C4-2B (cell line): ENCODE data around the gene IFT122.

Source experiments
- ZFX ChIP-seq: fragments of 450-650 bp; IDR thresholded peaks from 2 replicates; pipeline ENCODE4 v1.6.1; 2017
- TF ChIP-seq, protein P1 (sequence below): fragments of 450-650 bp; conservative IDR thresholded peaks from 2 replicates; pipeline ENCODE4 v1.5.1; 2017; ENCODE audit warnings: mild to moderate bottlenecking

DNA sequence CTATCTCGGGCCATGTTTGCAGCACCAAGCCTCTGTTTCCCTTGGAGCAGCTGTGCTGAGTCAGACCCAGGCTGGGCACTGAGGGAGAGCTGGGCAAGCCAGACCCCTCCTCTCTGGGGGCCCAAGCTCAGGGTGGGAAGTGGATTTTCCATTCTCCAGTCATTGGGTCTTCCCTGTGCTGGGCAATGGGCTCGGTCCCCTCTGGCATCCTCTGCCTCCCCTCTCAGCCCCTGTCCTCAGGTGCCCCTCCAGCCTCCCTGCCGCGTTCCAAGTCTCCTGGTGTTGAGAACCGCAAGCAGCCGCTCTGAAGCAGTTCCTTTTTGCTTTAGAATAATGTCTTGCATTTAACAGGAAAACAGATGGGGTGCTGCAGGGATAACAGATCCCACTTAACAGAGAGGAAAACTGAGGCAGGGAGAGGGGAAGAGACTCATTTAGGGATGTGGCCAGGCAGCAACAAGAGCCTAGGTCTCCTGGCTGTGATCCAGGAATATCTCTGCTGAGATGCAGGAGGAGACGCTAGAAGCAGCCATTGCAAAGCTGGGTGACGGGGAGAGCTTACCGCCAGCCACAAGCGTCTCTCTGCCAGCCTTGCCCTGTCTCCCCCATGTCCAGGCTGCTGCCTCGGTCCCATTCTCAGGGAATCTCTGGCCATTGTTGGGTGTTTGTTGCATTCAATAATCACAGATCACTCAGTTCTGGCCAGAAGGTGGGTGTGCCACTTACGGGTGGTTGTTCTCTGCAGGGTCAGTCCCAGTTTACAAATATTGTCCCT, 89.6 kb downstream of the IFT122 start:
- TF ChIP-seq, protein P1, sequence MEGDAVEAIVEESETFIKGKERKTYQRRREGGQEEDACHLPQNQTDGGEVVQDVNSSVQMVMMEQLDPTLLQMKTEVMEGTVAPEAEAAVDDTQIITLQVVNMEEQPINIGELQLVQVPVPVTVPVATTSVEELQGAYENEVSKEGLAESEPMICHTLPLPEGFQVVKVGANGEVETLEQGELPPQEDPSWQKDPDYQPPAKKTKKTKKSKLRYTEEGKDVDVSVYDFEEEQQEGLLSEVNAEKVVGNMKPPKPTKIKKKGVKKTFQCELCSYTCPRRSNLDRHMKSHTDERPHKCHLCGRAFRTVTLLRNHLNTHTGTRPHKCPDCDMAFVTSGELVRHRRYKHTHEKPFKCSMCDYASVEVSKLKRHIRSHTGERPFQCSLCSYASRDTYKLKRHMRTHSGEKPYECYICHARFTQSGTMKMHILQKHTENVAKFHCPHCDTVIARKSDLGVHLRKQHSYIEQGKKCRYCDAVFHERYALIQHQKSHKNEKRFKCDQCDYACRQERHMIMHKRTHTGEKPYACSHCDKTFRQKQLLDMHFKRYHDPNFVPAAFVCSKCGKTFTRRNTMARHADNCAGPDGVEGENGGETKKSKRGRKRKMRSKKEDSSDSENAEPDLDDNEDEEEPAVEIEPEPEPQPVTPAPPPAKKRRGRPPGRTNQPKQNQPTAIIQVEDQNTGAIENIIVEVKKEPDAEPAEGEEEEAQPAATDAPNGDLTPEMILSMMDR = no peak
- no peak for TF ChIP-seq ZFX
